ENCODE data around the gene ANKRD33. TPM values are rescaled to one million over a fixed set of nuclear protein-coding genes. Genes with fewer than 3 reads are reported as not detected.

Gene ANKRD33
- total RNA-seq, 2 experiments from 2014 or later, result not detected

- no peak for DNase-seq (ENCODE audit: low spot score)
- Histone ChIP-seq H3K4me2 (ENCODE audit: low read length) (no peak overlapping the region), H2AFZ (ENCODE audit: low read length) (no peak overlapping the region), H3K27ac (ENCODE audit: low read depth, low read length, poor library complexity, severe bottlenecking) (no peak overlapping the region), H3K9me2 (ENCODE audit: insufficient read depth, low read length) (no peaks in the 10 kb centered on the region), H3K9me3 (ENCODE audit: low read length) (no peaks in the 10 kb centered on the region), H3K79me2 (ENCODE audit: insufficient read depth, low read depth, low read length) (no peaks in the 10 kb centered on the region), H4K20me1 (ENCODE audit: insufficient read depth, low read length) (no peaks in the 10 kb centered on the region), H3K36me3 (ENCODE audit: insufficient read depth, low read length) (no peaks in the 10 kb centered on the region), H3K4me3 (ENCODE audit: low read depth, low read length, poor library complexity, severe bottlenecking) (no peak overlapping the region), H3K4me1 (ENCODE audit: insufficient read depth, low read length, poor library complexity, severe bottlenecking) (no peaks in the 10 kb centered on the region)
- TF ChIP-seq EZH2phosphoT487 (IDR thresholded peaks at IDR 0.05; ENCODE audit: borderline replicate concordance, low read depth, low read length), result no peak
- no peak for TF ChIP-seq CTCF (conservative IDR thresholded peaks at IDR 0.05; ENCODE audit: low read length)
- CTCF ChIA-PET (ENCODE audit: unreplicated experiment), result no interaction called here
- POLR2A ChIA-PET, result interaction anchor here (1.1 kb wide), 1 partner anchor 245 kb away, joined by 3 read pairs; no protein-coding TSS in a partner anchor
- BruUV-seq (replicated peaks), result no TSS peak
- intact Hi-C loops (cut with micrococcal nuclease; ENCODE audit: unreplicated experiment), result loop anchor here (10.0 kb wide), 1 partner anchor 344 kb away; no protein-coding TSS in a partner anchor
These were observed 8.8 kb upstream of the ANKRD33 start for GRCh38 chr12:51879102-51879501.

GRCh38 chr12:51883295-51883694, 4.6 kb upstream of the ANKRD33 start:
- Histone ChIP-seq H3K27ac (ENCODE audit: low read depth, low read length, poor library complexity, severe bottlenecking) (no peak overlapping the region), H4K20me1 (ENCODE audit: insufficient read depth, low read length) (no peaks in the 10 kb centered on the region), H3K4me1 (ENCODE audit: insufficient read depth, low read length, poor library complexity, severe bottlenecking) (peaks cover 9% of the 10 kb centered on the region), H3K9me3 (ENCODE audit: low read length) (peaks cover 6% of the 10 kb centered on the region; the same call in 1 of the 2 replicates), H3K4me2 (ENCODE audit: low read length) (no peak overlapping the region), H2AFZ (ENCODE audit: low read length) (no peak overlapping the region), H3K9me2 (ENCODE audit: insufficient read depth, low read length) (no peaks in the 10 kb centered on the region), H3K36me3 (ENCODE audit: insufficient read depth, low read length) (no peaks in the 10 kb centered on the region), H3K4me3 (ENCODE audit: low read depth, low read length, poor library complexity, severe bottlenecking) (no peak overlapping the region), H3K79me2 (ENCODE audit: insufficient read depth, low read depth, low read length) (no peaks in the 10 kb centered on the region)
- no peak for DNase-seq (ENCODE audit: low spot score)
- BruUV-seq (replicated peaks), result no TSS peak
- ChIA-PET CTCF (ENCODE audit: unreplicated experiment) (no interaction called here), POLR2A (no interaction called here)
- intact Hi-C loops (cut with micrococcal nuclease; ENCODE audit: unreplicated experiment), result no loop called here
- no peak for TF ChIP-seq CTCF (conservative IDR thresholded peaks at IDR 0.05; ENCODE audit: low read length)
- no peak for TF ChIP-seq EZH2phosphoT487 (IDR thresholded peaks at IDR 0.05; ENCODE audit: borderline replicate concordance, low read depth, low read length)

- no TSS peak for BruUV-seq (replicated peaks)
- Histone ChIP-seq H3K9me2 (ENCODE audit: insufficient read depth, low read length) (no peaks in the 10 kb centered on the region), H4K20me1 (ENCODE audit: insufficient read depth, low read length) (no peaks in the 10 kb centered on the region), H3K9me3 (ENCODE audit: low read length) (peaks cover 6% of the 10 kb centered on the region; the same call in 1 of the 2 replicates), H3K27ac (ENCODE audit: low read depth, low read length, poor library complexity, severe bottlenecking) (no peak overlapping the region), H3K4me2 (ENCODE audit: low read length) (no peak overlapping the region), H3K4me1 (ENCODE audit: insufficient read depth, low read length, poor library complexity, severe bottlenecking) (peaks cover 9% of the 10 kb centered on the region), H3K36me3 (ENCODE audit: insufficient read depth, low read length) (no peaks in the 10 kb centered on the region), H3K79me2 (ENCODE audit: insufficient read depth, low read depth, low read length) (no peaks in the 10 kb centered on the region), H3K4me3 (ENCODE audit: low read depth, low read length, poor library complexity, severe bottlenecking) (no peak overlapping the region), H2AFZ (ENCODE audit: low read length) (no peak overlapping the region)
- TF ChIP-seq EZH2phosphoT487 (IDR thresholded peaks at IDR 0.05; ENCODE audit: borderline replicate concordance, low read depth, low read length), result no peak
- no peak for TF ChIP-seq CTCF (conservative IDR thresholded peaks at IDR 0.05; ENCODE audit: low read length)
- CTCF ChIA-PET (ENCODE audit: unreplicated experiment), result no interaction called here
- POLR2A ChIA-PET, result no interaction called here
- DNase-seq (ENCODE audit: low spot score), result no peak
- intact Hi-C loops (cut with micrococcal nuclease; ENCODE audit: unreplicated experiment), result no loop called here
These were observed 3.8 kb upstream of the ANKRD33 start for GRCh38 chr12:51883998-51884675.
